Mesendoderm (in vitro differentiated cells): ENCODE results near the gene OR4F6. TPM values are rescaled to one million over a fixed set of nuclear protein-coding genes. Genes with fewer than 3 reads are reported as not detected.

Source experiments
- DNase-seq: peaks from one replicate; pipeline ENCODE4 v3.0.0; 2013
- H2AK5ac ChIP-seq: 2 replicates; pipeline ENCODE4 v1.6.1; 2013; ENCODE audit warnings: low read length, inconsistent platforms
- H2BK120ac ChIP-seq: 2 replicates; pipeline ENCODE4 v1.6.1; 2013; ENCODE audit warnings: low read depth, mild to moderate bottlenecking, low read length, moderate library complexity, mixed read lengths
- H2BK15ac ChIP-seq: replicated peaks from 2 replicates; pipeline ENCODE4 v1.6.1; 2013; ENCODE audit warnings: low read depth, mild to moderate bottlenecking, moderate library complexity
- H2BK5ac ChIP-seq: 2 replicates; pipeline ENCODE4 v1.6.1; 2013; ENCODE audit warnings: low read length, inconsistent platforms
- H3K18ac ChIP-seq: 2 replicates; pipeline ENCODE4 v1.6.1; 2013; ENCODE audit warnings: mild to moderate bottlenecking, low read length, mixed read lengths
- H3K23ac ChIP-seq: one replicate; pipeline ENCODE4 v1.6.1; 2013; ENCODE audit warnings: low read length
- H3K27ac ChIP-seq: 2 replicates; pipeline ENCODE4 v1.5.1; 2013; ENCODE audit warnings: low read depth, mild to moderate bottlenecking, inconsistent platforms, low read length, moderate library complexity
- H3K27me3 ChIP-seq: 2 replicates; pipeline ENCODE4 v1.6.1; 2013; ENCODE audit warnings: low read length, control low read depth, mild to moderate bottlenecking, inconsistent platforms; ENCODE audit not compliant: insufficient read depth, poor library complexity
- H3K36me3 ChIP-seq: 2 replicates; pipeline ENCODE4 v1.6.1; 2013; ENCODE audit warnings: low read length, inconsistent platforms; ENCODE audit not compliant: control insufficient read depth, insufficient read depth
- H3K4ac ChIP-seq: one replicate; pipeline ENCODE4 v1.6.1; 2013; ENCODE audit warnings: low read depth, mild to moderate bottlenecking, low read length, moderate library complexity
- H3K4me1 ChIP-seq: 2 replicates; pipeline ENCODE4 v1.6.1; 2013; ENCODE audit warnings: low read depth, low read length, inconsistent platforms; ENCODE audit not compliant: control insufficient read depth
- H3K4me2 ChIP-seq: 2 replicates; pipeline ENCODE4 v1.6.1; 2013; ENCODE audit warnings: low read length
- H3K4me3 ChIP-seq: 2 replicates; pipeline ENCODE4 v1.5.1; 2013; ENCODE audit warnings: mild to moderate bottlenecking, low read length
- H3K56ac ChIP-seq: one replicate; pipeline ENCODE4 v1.6.1; 2013; ENCODE audit warnings: low read length
- H3K79me1 ChIP-seq: 2 replicates; pipeline ENCODE4 v1.6.1; 2013; ENCODE audit warnings: low read length, inconsistent platforms
- H3K79me2 ChIP-seq: 2 replicates; pipeline ENCODE4 v1.6.1; 2013; ENCODE audit warnings: mild to moderate bottlenecking, low read length; ENCODE audit not compliant: control insufficient read depth, insufficient read depth
- H3K9ac ChIP-seq: 2 replicates; pipeline ENCODE4 v1.6.1; 2013; ENCODE audit warnings: low read length, inconsistent platforms
- H4K5ac ChIP-seq: one replicate; pipeline ENCODE4 v1.6.1; 2013; ENCODE audit warnings: low read length
- H4K8ac ChIP-seq: one replicate; pipeline ENCODE4 v1.6.1; 2013; ENCODE audit warnings: low read depth, mild to moderate bottlenecking, control low read depth, low read length, moderate library complexity
- WGBS: extraction: QIAGEN DNeasy Blood & Tissue Kit; methylation state at CpG from one replicate; pipeline ENCODE4 v1.1.7; 2013; ENCODE audit warnings: low lambda C conversion rate, missing lambda C conversion rate; ENCODE audit not compliant: insufficient coverage; ENCODE audit errors: extremely low coverage; 5-methylcytosine and 5-hydroxymethylcytosine counted together
- small RNA-seq: library from polyadenylated mRNA; stranded (forward); fragments of <200 nt; extraction: miRNeasy Mini kit (QIAGEN cat#:217004); gene quantifications from one replicate; pipeline ENCODE3, GENCODE V24; 2013; ENCODE audit not compliant: insufficient read depth

OR4F6 gene

GRCh38 chr15:101852356-101852755, 49.0 kb downstream of the OR4F6 start:
- H3K4me1 ChIP-seq, result no peaks in the 10 kb centered on the region
- no peak overlapping the region for H2BK15ac ChIP-seq
- H3K79me1 ChIP-seq, result no peaks in the 10 kb centered on the region
- H2BK120ac ChIP-seq, result no peak overlapping the region
- H4K8ac ChIP-seq, result no peak overlapping the region
- H3K56ac ChIP-seq, result no peak overlapping the region
- no peak overlapping the region for H3K4ac ChIP-seq
- no peak overlapping the region for H3K4me2 ChIP-seq
- no peak overlapping the region for H3K4me3 ChIP-seq
- H3K9ac ChIP-seq, result no peak overlapping the region
- H4K5ac ChIP-seq, result no peak overlapping the region
- no peaks in the 10 kb centered on the region for H3K27me3 ChIP-seq
- no peaks in the 10 kb centered on the region for H3K36me3 ChIP-seq
- H3K18ac ChIP-seq, result no peak overlapping the region
- no peak overlapping the region for H3K23ac ChIP-seq
- H2BK5ac ChIP-seq, result no peak overlapping the region
- no peak overlapping the region for H3K27ac ChIP-seq
- no peak for DNase-seq
- no peaks in the 10 kb centered on the region for H3K79me2 ChIP-seq
- no CpG with 5 or more reads among the region's 1 CpG for WGBS
- no peak overlapping the region for H2AK5ac ChIP-seq

Small RNA genes lying within 50 kb of the gene (small RNA-seq; reads per million reads assigned to genes)
- not detected for gene RN7SL209P
